Measurements from ENCODE around the gene OR1F1.
"Not testable (repeated sequence)": the region's sequence is repeated elsewhere in the genome, so short reads cannot be mapped to it uniquely, and the experiment has no call there.

The OR1F1 gene

DNA sequence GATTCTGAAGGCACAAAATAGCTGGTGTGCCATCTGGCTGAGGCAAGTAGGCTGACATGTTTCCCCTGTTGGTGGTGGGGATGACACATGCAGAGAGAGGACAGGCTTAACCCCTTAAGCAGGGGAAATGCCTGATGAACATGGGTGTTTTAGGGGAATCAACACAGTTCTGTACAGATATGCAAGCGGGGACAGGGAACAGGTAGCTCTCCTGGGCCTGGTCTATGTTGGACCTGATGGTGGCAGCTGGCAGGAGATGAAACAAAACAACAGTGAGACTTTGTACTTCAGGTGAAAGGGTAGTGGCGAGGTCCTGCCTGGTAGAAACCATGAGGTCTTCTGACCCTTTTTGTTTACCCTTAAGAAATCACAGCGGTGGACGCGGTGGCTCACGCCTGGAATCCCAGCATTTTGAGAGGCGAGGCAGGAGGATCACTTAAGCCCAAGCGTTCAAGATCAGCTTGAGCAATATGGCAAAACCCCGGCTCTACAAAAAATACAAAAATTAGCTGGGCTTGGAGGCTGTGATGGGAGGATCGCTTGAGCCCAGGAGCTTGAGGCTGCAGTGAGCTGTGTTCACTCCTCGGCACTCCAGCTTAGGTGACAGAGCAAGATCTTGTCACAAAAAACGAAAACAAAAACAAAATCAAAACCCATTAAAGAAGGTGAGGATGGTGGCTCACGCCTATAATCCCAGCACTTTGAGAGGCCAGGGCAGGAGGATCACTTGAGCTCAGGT is 10.5 kb downstream of the OR1F1 start:
- no peak for DNase-seq (ENCODE audit: low spot score)

DNA sequence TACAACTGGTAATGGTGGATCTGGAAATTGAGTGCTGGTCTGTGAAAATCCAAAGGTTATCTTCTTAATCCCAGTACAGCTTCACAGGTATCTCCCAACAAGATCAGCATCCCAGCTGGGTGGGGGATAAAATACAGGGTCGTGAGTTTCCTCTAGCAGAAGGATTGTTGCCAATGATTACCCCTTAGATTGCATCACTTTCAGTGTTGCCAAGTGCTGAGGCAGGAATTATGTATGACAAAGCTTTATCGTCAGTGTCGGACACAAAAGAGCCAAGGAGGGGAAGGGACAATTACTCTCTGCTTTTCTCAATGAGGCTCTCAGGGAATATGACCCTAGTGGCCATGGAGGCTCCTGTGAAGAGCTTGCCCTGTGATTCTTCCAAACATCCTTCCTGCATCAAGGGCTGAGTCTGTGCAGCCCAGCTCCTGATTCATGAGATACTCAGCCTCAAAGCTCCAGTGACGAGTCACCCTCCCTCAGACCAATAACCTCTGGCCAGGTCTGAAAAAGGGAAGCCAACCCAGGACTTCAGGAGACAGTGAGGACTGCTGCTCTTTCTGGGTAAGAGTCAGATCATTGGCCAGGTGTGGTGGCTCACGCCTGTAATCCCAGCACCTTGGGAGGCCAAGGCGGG is 15.0 kb downstream of the OR1F1 start:
- no peak for DNase-seq (ENCODE audit: low spot score)

DNA sequence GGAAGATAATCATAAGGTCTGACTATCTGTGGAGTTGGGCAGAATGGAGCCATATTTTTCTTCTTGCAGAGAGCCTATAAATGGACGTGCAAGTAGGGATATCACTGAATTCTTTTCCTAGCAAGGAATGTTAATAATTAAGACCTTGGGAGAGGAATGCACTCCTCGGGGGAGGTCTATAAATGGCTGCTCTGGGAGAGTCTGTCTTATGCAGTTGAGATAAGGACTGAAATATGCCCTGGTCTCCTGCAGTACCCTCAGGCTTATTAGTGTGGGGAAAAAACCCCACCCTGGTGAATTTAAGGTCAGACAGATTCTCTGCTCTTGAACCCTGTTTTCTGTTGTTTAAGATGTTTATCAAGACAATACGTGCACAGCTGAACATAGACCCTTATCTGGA is 17.9 kb downstream of the OR1F1 start:
- DNase-seq (ENCODE audit: low spot score): not testable (repeated sequence)

DNA sequence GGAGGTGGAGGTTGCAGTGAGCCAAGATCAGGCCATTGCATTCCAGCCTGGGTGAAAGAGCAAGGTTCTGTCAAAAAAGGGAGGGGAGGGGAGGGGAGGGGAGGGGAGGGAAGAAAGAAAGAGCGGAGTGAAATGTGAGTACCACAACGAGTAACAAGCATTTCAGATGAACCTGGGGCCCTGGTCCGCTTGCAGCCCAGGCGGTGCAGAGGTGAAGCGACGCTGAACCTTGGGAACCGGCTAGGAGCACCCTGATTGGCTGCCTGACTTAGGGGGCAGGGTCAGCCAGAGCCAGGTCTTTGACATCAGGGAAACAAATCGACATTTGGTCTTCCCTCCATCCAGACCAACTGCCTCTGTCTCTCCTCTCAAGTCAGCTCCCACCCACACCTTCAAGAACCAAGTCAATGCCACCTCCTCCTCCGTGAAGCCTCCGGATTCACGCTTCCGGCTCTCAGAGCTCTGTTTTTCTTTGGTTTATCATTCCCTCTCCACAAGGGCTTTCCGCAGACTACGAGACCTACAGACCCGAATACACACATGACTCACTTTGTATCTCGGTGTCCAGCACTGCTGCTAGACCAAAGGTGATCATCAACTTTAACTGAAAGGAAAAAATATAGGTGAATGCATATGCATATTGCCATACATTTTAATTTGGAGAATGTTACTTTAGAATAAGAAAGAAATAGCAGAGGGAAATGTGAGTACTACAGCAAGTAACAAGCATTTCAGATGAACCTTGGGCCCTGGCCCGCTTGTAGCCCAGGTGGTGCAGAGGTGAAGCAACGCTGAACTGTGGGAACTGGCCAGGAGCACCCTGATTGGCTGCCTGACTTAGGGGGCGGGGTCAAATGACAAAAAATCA is 19.3 kb downstream of the OR1F1 start:
- no peak for DNase-seq (ENCODE audit: low spot score)

DNA sequence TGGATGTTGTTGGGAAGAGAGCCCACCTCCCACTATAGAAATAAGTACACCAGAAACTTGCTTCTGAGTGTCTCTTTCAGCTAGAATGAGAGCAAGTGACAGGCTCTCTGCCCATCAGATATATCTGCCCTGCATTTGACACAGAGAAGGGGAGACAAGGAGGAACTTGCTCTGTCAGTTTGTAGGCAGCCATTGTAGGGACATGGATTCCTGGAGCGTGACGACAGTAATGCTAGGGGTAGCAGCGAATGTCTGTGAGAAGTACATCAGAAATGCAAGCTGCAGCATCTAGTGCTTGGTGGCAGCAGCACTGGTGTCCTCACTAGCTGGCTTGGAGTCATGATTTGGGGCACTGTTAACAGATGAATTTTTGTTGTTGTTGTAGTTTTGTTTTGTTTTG is 24.0 kb downstream of the OR1F1 start:
- DNase-seq (ENCODE audit: low spot score): no peak

DNA sequence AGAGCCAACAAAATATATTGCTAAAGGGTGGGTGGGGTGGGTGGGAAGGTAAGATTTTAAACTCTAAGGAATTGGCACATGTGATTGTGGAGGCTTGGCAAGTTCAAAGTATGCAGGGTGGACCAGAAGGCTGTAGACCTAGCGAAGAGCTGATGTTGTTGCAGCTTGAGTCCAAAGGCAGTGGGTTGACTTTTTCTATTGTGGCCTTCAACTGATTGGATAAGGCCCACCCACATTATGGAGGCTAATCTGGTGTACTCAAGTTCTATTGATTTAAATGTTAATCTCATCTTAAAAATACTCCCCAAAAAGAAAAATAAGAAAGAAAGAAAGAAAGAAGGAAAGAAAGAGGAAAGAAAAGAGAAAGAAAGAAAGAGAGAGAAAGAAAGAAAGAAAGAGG is 24.6 kb downstream of the OR1F1 start:
- no peak for DNase-seq (ENCODE audit: low spot score)

DNA sequence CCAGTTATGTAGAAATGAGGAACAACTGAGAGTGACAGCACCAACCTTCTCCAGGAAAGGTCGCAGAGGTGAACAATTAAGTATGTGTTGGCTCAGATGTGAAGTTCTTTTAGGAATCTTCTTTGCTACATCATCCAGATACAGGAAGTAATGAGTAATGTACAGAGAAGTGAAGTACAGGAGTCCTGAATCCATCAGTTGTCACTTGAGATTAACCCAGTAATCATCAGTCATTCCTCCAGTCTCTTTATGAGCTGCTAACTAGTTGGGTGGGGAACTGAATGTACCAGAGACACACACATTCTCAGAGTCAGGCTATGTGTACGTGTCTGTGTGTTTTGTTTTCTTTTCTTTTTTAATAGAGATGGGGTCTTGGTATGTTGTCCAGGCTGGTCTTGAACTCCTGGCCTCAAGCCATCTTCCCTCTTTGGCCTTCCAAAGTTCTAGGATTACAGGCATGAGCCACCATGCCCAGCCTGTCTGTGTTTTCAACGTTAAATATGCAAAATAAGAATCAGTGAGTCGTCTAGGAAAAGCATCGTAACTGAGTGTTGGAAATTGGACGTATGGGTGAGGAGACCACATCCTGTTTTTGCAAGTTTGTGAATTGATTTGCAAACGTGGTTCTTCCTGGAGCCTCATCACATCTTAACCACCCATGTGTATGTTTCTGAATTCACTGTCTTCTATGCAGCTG is 27.0 kb downstream of the OR1F1 start:
- DNase-seq (ENCODE audit: low spot score): no peak

DNA sequence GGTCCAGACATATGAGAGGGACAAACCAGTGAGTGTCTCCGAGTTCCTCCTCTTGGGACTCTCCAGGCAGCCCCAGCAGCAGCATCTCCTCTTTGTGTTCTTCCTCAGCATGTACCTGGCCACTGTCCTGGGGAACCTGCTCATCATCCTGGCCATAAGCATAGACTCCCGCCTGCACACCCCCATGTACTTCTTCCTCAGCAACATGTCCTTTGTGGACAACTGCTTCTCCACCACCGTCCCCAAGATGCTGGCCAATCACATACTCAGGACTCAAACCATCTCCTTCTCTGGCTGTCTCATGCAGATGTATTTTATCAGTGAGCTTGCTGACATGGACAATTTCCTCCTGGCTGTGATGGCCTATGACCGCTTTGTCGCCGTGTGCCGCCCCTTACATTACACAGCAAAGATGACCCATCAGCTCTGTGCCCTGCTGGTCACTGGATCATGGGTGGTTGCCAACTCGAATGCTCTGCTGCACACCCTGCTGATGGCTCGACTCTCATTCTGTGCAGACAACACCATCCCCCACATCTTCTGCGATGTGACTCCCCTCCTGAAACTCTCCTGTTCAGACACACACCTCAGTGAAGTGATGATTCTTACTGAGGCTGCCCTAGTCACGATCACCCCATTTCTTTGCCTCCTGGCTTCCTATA is 27.7 kb downstream of the OR1F1 start:
- no peak for DNase-seq (ENCODE audit: low spot score)

- DNase-seq (ENCODE audit: low spot score): no peak
Measured at GRCh38 chr16:3216263-3216640, 28.2 kb downstream of the OR1F1 start.

DNA sequence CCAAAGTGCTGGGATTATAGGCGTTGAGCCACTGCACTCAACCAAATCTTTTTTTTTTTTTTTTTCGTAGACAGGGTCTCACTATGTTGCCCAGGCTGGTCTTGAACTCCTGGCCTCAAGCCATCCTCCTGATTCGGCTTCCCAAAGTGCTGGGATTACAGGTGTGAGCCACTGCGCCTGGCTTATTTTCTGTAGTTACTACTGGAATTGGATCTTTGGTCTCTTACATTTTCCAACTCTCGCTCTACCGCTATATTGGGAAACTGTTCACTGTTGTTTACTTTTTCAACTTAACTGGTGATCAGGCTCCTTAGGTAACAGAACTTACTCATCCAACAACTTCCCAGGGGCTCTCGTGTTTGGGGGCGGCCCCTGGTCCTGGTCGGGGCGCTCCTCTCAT is 32.8 kb downstream of the OR1F1 start:
- no peak for DNase-seq (ENCODE audit: low spot score)

- DNase-seq (ENCODE audit: low spot score): no peak
Measured at GRCh38 chr16:3223913-3224515, 36.0 kb downstream of the OR1F1 start.

DNA sequence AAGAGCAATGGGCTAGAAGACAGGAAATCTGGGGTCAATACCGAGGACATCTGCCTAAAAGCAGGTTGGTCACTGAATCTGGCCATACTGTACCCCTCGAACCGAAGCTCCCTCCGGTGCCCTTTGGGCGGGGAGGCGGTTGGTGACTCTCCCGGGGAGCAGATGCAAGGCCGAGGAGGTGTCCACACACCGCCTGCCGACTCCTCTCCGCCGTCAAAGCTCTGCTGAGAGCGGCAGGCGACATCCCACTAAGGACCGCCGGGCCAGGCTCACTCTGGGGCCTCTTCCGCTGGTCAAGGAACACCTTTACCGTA is 46.5 kb downstream of the OR1F1 start:
- DNase-seq (ENCODE audit: low spot score): no peak

GRCh38 chr16:3234857-3235561 is 47.0 kb downstream of the OR1F1 start, which contains the start of gene ZNF200:
ZNF200 (minus strand) TSS chr16:3235158; CDS start chr16:3233755, 1,403 bp downstream.
- peak; percentile 96 for DNase-seq (ENCODE audit: low spot score)

DNA sequence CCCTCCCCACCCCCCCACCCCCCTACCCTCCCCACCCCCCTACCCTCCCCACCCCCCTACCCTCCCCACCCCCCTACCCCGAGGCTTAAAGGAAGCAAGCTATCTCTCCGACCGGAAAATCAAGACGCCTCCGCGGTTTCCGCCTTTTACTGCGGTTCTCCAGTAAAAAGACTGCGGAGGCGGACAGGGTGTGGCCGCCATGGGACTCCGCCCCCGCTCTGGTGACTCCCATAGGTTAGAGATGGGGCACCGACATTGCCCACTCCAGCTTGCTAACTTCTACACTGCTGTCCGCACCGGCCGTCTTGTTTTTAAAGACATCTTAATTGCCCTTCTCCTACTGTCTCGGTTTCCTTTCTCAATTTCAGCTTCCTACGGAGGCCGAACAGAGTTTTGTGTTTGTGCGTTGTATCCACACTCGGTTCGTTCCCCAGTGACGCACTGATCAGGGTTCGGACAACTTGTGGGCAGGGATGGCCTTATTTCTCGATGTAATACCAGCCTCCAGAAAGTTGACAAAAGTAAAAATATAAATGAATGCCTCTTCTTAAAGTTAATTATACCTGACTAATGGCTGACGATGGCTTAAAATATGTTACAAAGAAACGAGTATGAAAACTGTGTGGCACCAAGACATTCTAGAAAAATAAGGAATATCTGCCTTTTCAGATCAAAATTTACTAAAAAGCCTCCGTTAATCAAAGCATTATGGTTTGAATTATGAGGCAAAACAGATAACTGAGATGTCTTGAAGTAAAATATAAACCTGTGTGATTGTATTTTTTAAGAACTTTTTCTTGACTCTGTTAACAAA is 48.1 kb downstream of the OR1F1 start:
- no peak for DNase-seq (ENCODE audit: low spot score)

DNA sequence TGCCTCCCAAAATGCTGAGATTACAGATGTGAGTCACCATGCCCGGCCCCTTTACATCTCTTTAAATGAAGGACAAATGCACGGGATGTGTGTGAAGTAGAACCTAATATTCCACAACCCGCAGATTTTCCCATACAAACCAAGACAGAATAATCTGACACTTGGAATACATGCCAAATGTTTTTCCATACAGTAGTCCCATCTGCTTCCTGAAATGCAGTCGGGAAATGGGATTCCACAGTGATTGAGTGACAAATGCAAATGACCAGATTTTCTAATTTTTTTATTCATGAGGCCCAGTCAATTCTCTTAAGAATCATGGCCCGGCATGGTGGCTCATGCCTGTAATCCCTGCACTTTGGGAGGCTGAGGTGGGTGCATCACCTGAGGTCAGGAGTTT is 53.8 kb downstream of the OR1F1 start:
- no peak for DNase-seq (ENCODE audit: low spot score)

DNA sequence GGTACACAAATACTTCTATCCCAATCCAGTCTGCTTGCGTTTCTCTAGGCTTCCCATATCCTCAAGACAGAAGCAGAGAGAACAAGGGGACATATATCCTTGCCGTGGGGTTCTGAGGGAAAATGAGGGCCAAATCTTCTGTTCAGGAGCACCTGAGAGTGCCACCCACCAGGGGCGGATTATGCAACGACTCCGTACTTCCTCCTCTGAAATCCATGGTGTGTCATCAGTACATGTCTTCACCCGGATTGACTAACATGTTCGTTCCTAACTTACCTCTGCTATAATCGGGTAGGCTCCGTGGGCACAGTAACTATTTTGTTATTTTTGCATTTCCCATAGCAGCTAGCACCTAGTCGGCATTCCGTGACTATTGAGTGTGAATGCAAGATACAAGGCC is 54.7 kb downstream of the OR1F1 start:
- DNase-seq (ENCODE audit: low spot score): no peak

DNA sequence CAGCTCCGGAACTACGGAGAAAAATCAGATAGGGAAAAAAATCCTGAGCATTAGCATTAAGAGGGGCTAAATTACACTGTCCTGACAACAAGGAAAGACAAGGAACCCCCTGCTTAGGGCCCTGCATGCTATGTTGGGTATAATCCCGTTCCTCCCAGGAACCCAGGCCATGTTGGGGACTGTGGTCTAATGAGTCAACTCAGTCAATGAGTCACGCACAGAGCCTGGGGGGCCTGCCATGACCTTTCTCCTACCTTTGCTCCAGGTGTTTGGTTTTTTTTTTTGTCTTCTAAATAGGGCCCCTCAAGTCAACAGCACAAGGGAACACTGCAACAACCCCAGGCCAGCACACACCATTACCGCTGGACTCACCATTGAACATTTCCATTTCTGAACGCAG is 55.9 kb downstream of the OR1F1 start:
- no peak for DNase-seq (ENCODE audit: low spot score)

DNA sequence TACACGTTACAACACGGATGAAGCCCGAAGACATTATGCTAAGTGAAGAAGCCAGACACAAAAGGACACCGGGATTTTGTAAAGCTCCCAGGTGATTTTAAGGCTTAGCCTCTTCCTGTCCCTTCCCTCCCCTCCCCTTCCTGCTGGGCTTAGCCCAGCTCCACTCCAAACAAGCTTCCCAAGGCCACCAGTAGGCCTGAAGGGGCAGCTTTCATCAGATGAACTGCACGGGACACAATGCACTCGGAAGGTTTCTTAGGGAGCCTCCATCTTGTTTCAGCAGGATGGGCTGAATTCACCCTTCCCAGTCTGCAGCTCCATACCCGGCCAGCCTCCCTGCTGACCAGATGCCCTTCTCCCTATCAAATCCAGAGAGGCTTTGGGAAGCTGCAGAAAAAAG is 58.0 kb downstream of the OR1F1 start:
- no peak for DNase-seq (ENCODE audit: low spot score)

DNA sequence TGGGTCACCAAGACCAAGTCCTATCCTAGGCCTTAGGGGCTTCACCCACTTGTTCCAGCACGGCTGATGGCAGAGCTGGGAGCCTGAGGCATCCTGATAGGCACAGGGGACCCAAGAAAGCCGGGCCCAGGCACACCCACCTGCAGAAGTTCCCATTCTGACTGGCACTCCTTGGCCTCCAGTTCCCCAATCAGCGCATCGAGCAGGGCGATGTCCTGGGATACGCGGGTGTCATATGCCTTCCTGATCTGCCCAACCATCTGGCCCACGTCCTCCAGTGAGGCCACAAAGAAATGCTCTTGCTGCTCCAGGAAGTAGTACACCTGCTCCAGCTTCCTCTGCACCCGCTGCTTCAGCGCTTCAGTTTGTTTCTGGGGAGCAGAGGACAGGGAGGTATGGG is 58.9 kb downstream of the OR1F1 start:
- DNase-seq (ENCODE audit: low spot score): no peak

- no peak for DNase-seq (ENCODE audit: low spot score)
Measured at GRCh38 chr16:3248596-3248995, 60.6 kb downstream of the OR1F1 start.

Data from hepatic stellate cell (primary cell).